VCaP (cell line): ENCODE data around the gene GSE1.
A peak's percentile ranks its signal among the peaks of the same experiment; 100 is the strongest.

Experiments
- H3K27ac ChIP-seq: fragments of 450-650 bp; 2 replicates; pipeline ENCODE4 v1.5.1; 2017
- CTCF ChIP-seq: fragments of 450-650 bp; conservative IDR thresholded peaks from 2 replicates; pipeline ENCODE4 v1.5.1; 2017; ENCODE audit warnings: mild to moderate bottlenecking, moderate library complexity

The GSE1 gene

GRCh38 chr16:85608887-85609286 lies 4.2 kb upstream of the GSE1 start:
- H3K27ac ChIP-seq, result peak overlapping the region; percentile 85; the same call in 1 of the 2 replicates
- no peak for TF ChIP-seq CTCF

- TF ChIP-seq CTCF, result no peak
- H3K27ac ChIP-seq, result peak overlapping the region; percentile 85
These were observed 3.6 kb upstream of the GSE1 start for GRCh38 chr16:85609539-85609938.

- peak overlapping the region; percentile 85 for H3K27ac ChIP-seq
These were observed 3.1 kb upstream of the GSE1 start for GRCh38 chr16:85610059-85610445.

GRCh38 chr16:85610446-85611193 lies 2.5 kb upstream of the GSE1 start:
- H3K27ac ChIP-seq, result peak overlapping the region; percentile 85
- TF ChIP-seq CTCF, result peak; percentile 75

More at GRCh38 chr16:85610059-85610445, 3.1 kb upstream of the GSE1 start:
- no peak for TF ChIP-seq CTCF

GRCh38 chr16:85611194-85611443 lies 2.0 kb upstream of the GSE1 start:
- peak overlapping the region; percentile 85 for H3K27ac ChIP-seq
- TF ChIP-seq CTCF, result no peak

GRCh38 chr16:85611444-85612190 lies 1.5 kb upstream of the GSE1 start:
- no peak for TF ChIP-seq CTCF
- H3K27ac ChIP-seq, result peak overlapping the region; percentile 85

- TF ChIP-seq CTCF, result no peak
- peak overlapping the region; percentile 85 for H3K27ac ChIP-seq
These were observed 826 bp upstream of the GSE1 start for GRCh38 chr16:85612191-85612800.
